HCT116 (cell line): ENCODE measurements around the gene MLPH. TPM values are rescaled to one million over a fixed set of nuclear protein-coding genes. Genes with fewer than 3 reads are reported as not detected.

Source experiments
- ATAC-seq: fragments of 200-7000 bp; cut with Tn5 transposase; 2 replicates; pipeline ENCODE4 v1.9.1; 2020; ENCODE audit warnings: mild to moderate bottlenecking, moderate library complexity
- BruUV-seq: library from RNA; stranded (reverse); fragments of 400-500 nt; replicated peaks from 2 replicates; lab custom pipeline; 2021; lab: Mats Ljungman, UMichigan
- CTCF ChIA-PET: fragments of 300-600 bp; sonication (Branson Sonifier 250); formaldehyde crosslinking; loops from one replicate; lab custom pipeline; 2021; ENCODE audit warnings: antibody characterized with exemption; lab: Charles Lee
- POLR2A ChIA-PET: fragments of 300-600, 350-600 bp; sonication (Branson Sonifier 250); formaldehyde crosslinking; loops from one replicate; lab custom pipeline; 2021; ENCODE audit warnings: antibody characterized with exemption; lab: Charles Lee
- RAD21 ChIA-PET, 2 experiments: fragments of 300-600 bp; sonication (Branson Sonifier 250); formaldehyde crosslinking; loops; one replicate each; lab custom pipeline; 2023; ENCODE audit warnings: low total read pairs in 2 of 2; ENCODE audit not compliant: uncharacterized antibody in 2 of 2, unreplicated experiment in 2 of 2, low non-redundant PET in 1 of 2; lab: Charles Lee
- DNase-seq: peaks from one replicate; pipeline ENCODE4 v3.0.0-alpha.2; 2010; ENCODE audit warnings: low read depth, low spot score
- H2AFZ ChIP-seq: fragments of 200-600 bp; shearing (Covaris generic), sonication (generic); 2 replicates; pipeline ENCODE4 v1.6.1; 2017; ENCODE audit warnings: low read depth, mixed run types, mixed read lengths, antibody characterized with exemption, low read length; ENCODE audit not compliant: poor library complexity, severe bottlenecking
- H3K27ac ChIP-seq: 2 replicates; pipeline ENCODE4 v1.5.1; 2012; ENCODE audit warnings: low read depth, low read length
- H3K27me3 ChIP-seq: fragments of 200-600 bp; sonication (generic); 2 replicates; pipeline ENCODE4 v1.6.1; 2016; ENCODE audit warnings: mixed run types, low read length, mixed read lengths; ENCODE audit not compliant: insufficient read depth
- H3K36me3 ChIP-seq, 2 experiments: fragments of 200-500 bp in 1 of 2; fragments of 200-600 bp in 1 of 2; sonication (Bioruptor generic) in 1 of 2; sonication (generic) in 1 of 2; 2 replicates each; pipeline versions ENCODE4 v1.5.1 to v1.6.1; 2014 to 2016; ENCODE audit warnings: low read length in 2 of 2, inconsistent platforms in 1 of 2, mixed read lengths in 1 of 2, mixed run types in 1 of 2; ENCODE audit not compliant: insufficient read depth in 2 of 2, control insufficient read depth in 1 of 2
- H3K4me1 ChIP-seq, 2 experiments: fragments of 200-600 bp in 1 of 2; sonication (generic) in 1 of 2; 2 replicates each; pipeline versions ENCODE4 v1.5.1 to v1.6.1; 2012 to 2017; ENCODE audit warnings: low read length in 2 of 2, inconsistent platforms in 1 of 2, mild to moderate bottlenecking in 1 of 2, mixed read lengths in 1 of 2, mixed run types in 1 of 2, moderate library complexity in 1 of 2; ENCODE audit not compliant: insufficient read depth in 2 of 2, control insufficient read depth in 1 of 2
- H3K4me2 ChIP-seq: fragments of 200-600 bp; sonication (generic); 2 replicates; pipeline ENCODE4 v1.6.1; 2017; ENCODE audit warnings: mixed run types, low read length, mixed read lengths
- H3K4me3 ChIP-seq, 2 experiments: fragments of 200-600 bp in 1 of 2; sonication (generic) in 1 of 2; replicated peaks in 1 of 2; 2 replicates each; pipeline ENCODE4 v1.5.1; 2011 to 2016; ENCODE audit warnings: low read length in 2 of 2, control low read depth in 1 of 2, low read depth in 1 of 2, mild to moderate bottlenecking in 1 of 2, mixed read lengths in 1 of 2, mixed run types in 1 of 2
- H3K79me2 ChIP-seq: fragments of 200-600 bp; sonication (generic); 2 replicates; pipeline ENCODE4 v1.6.1; 2017; ENCODE audit warnings: mild to moderate bottlenecking, mixed run types, low read length, moderate library complexity, mixed read lengths; ENCODE audit not compliant: insufficient read depth
- H3K9ac ChIP-seq: fragments of 200-600 bp; sonication (generic); 2 replicates; pipeline ENCODE4 v1.6.1; 2016; ENCODE audit warnings: low read length, mixed read lengths
- H3K9me2 ChIP-seq: fragments of 200-600 bp; sonication (generic), shearing (Covaris generic); 2 replicates; pipeline ENCODE4 v1.6.1; 2017; ENCODE audit warnings: mixed run types, mild to moderate bottlenecking, moderate library complexity; ENCODE audit not compliant: insufficient read depth
- H3K9me3 ChIP-seq, 2 experiments: fragments of 200-500 bp in 1 of 2; fragments of 200-600 bp in 1 of 2; sonication (Bioruptor generic) in 1 of 2; sonication (generic) in 1 of 2; 2 replicates each; pipeline ENCODE4 v1.6.1; 2014 to 2017; ENCODE audit warnings: low read length in 2 of 2, mixed read lengths in 2 of 2, inconsistent platforms in 1 of 2, low read depth in 1 of 2, mild to moderate bottlenecking in 1 of 2, mixed run types in 1 of 2, moderate library complexity in 1 of 2; ENCODE audit not compliant: control insufficient read depth in 1 of 2, insufficient read depth in 1 of 2
- H4K20me1 ChIP-seq: fragments of 200-600 bp; sonication (generic), shearing (Covaris generic); 2 replicates; pipeline ENCODE4 v1.6.1; 2017; ENCODE audit warnings: mixed run types, mild to moderate bottlenecking, moderate library complexity; ENCODE audit not compliant: insufficient read depth
- ATF3 ChIP-seq: IDR thresholded peaks from 2 replicates; pipeline ENCODE4 v1.6.1; 2012
- CBX3 ChIP-seq: IDR thresholded peaks from 2 replicates; pipeline ENCODE4 v1.6.1; 2012; ENCODE audit warnings: low read depth
- CEBPB ChIP-seq: IDR thresholded peaks from 2 replicates; pipeline ENCODE4 v1.6.1; 2012; ENCODE audit warnings: low read depth
- CTCF ChIP-seq, 3 experiments: fragments of 200-600 bp in 1 of 3; sonication (generic) in 1 of 3; IDR thresholded peaks in 2 of 3; conservative IDR thresholded peaks in 1 of 3; 2 replicates each; pipeline ENCODE4 v1.5.1; 2012 to 2017; ENCODE audit warnings: low read depth in 2 of 3, low read length in 2 of 3, antibody characterized with exemption in 1 of 3, borderline replicate concordance in 1 of 3, control low read depth in 1 of 3, mild to moderate bottlenecking in 1 of 3, mixed read lengths in 1 of 3, mixed run types in 1 of 3, moderate library complexity in 1 of 3; ENCODE audit not compliant: insufficient read depth in 1 of 3
- ELF1 ChIP-seq: IDR thresholded peaks from 2 replicates; pipeline ENCODE4 v1.6.1; 2012; ENCODE audit warnings: low read depth, borderline replicate concordance
- EZH2phosphoT487 ChIP-seq: fragments of 200-600 bp; IDR thresholded peaks from 2 replicates; pipeline ENCODE4 v1.6.1; 2018; ENCODE audit warnings: antibody characterized with exemption, borderline replicate concordance
- FOSL1 ChIP-seq: IDR thresholded peaks from 2 replicates; pipeline ENCODE4 v1.6.1; 2012; ENCODE audit warnings: low read depth
- MAX ChIP-seq: IDR thresholded peaks from 2 replicates; pipeline ENCODE4 v1.6.1; 2012
- POLR2A ChIP-seq: IDR thresholded peaks from 2 replicates; pipeline ENCODE4 v1.7.0; 2011; ENCODE audit warnings: borderline replicate concordance; ENCODE audit not compliant: insufficient read depth, insufficient read length; ENCODE audit errors: extremely low read depth
- POLR2AphosphoS5 ChIP-seq: IDR thresholded peaks from 2 replicates; pipeline ENCODE4 v1.6.1; 2011; ENCODE audit warnings: mild to moderate bottlenecking, low read depth, low read length, moderate library complexity
- RAD21 ChIP-seq: IDR thresholded peaks from 2 replicates; pipeline ENCODE4 v1.6.1; 2012; ENCODE audit warnings: low read depth, mild to moderate bottlenecking
- REST ChIP-seq: IDR thresholded peaks from 2 replicates; pipeline ENCODE4 v1.6.1; 2012; ENCODE audit warnings: low read depth
- SIN3A ChIP-seq: IDR thresholded peaks from 2 replicates; pipeline ENCODE4 v1.6.1; 2012; ENCODE audit warnings: low read depth
- SP1 ChIP-seq: IDR thresholded peaks from 2 replicates; pipeline ENCODE4 v1.6.1; 2012; ENCODE audit warnings: low read depth
- SRF ChIP-seq: IDR thresholded peaks from 2 replicates; pipeline ENCODE4 v1.6.1; 2012; ENCODE audit warnings: low read depth
- TCF7L2 ChIP-seq: IDR thresholded peaks from 2 replicates; pipeline ENCODE4 v1.7.0; 2011; ENCODE audit warnings: borderline replicate concordance, inconsistent platforms; ENCODE audit not compliant: insufficient read depth, insufficient read length; ENCODE audit errors: extremely low read depth
- YY1 ChIP-seq: IDR thresholded peaks from 2 replicates; pipeline ENCODE4 v1.6.1; 2011; ENCODE audit warnings: low read length, low read depth, moderate library complexity, mild to moderate bottlenecking; ENCODE audit not compliant: insufficient replicate concordance; ENCODE audit errors: extremely low read depth
- ZFX ChIP-seq: fragments of 450-650 bp; IDR thresholded peaks from 2 replicates; pipeline ENCODE4 v1.6.1; 2017
- intact Hi-C: fragments of 100-400 bp; cut with micrococcal nuclease; formaldehyde crosslinking; loops from 2 replicates; pipeline ENCODE4 v1.10.0; 2022
- total RNA-seq: library from RNA; stranded (reverse); gene quantifications from one replicate; pipeline ENCODE4 v1.2.1, GENCODE V29; 2021; ENCODE audit not compliant: unreplicated experiment

Gene MLPH
- total RNA-seq, 1 experiment from 2014 or later = 81.4 TPM

- Histone ChIP-seq H3K9me3 (no peaks in the 10 kb centered on the region), H3K27ac (no peak overlapping the region), H3K9ac (no peak overlapping the region), H4K20me1 (peaks cover 9% of the 10 kb centered on the region; the same call in 1 of the 2 replicates), H3K9me2 (no peaks in the 10 kb centered on the region), H3K4me3 (no peak overlapping the region), H2AFZ (no peak overlapping the region), H3K79me2 (no peaks in the 10 kb centered on the region; the same call in 1 of the 2 replicates), H3K36me3 (peaks cover 16 to 39% of the 10 kb centered on the region in 2 experiments; a peak in 3 of 4 replicates), H3K4me1 (peaks cover 0 to 6% of the 10 kb centered on the region in 2 experiments; a peak in 2 of 4 replicates), H3K4me2 (no peak overlapping the region), H3K27me3 (no peaks in the 10 kb centered on the region)
- CTCF ChIA-PET = no interaction called here
- DNase-seq (no peak), ATAC-seq (no peak)
- RAD21 ChIA-PET = no interaction called here
- intact Hi-C loops = loop anchor here (10.0 kb wide), 1 partner anchor 230 kb away; no protein-coding TSS in a partner anchor
- POLR2A ChIA-PET = no interaction called here
- no TSS peak for BruUV-seq
- TF ChIP-seq SP1 = no peak
- TF ChIP-seq ZFX = no peak
- no peak for TF ChIP-seq CBX3
- TF ChIP-seq POLR2AphosphoS5 = no peak
- no peak for TF ChIP-seq YY1
- TF ChIP-seq MAX = no peak
- TF ChIP-seq POLR2A = no peak
- TF ChIP-seq SRF = no peak
- no peak for TF ChIP-seq RAD21
- no peak for TF ChIP-seq CTCF (IDR thresholded peaks at IDR 0.05 in 2 of 3, conservative IDR thresholded peaks at IDR 0.05 in 1 of 3; ENCODE audit: borderline replicate concordance in 1 of 3, insufficient read depth in 1 of 3, low read depth in 2 of 3, low read length in 2 of 3)
- TF ChIP-seq SIN3A = no peak
- no peak for TF ChIP-seq TCF7L2
- no peak for TF ChIP-seq ATF3
- TF ChIP-seq ELF1 = no peak
- no peak for TF ChIP-seq EZH2phosphoT487
- no peak for TF ChIP-seq CEBPB
- TF ChIP-seq FOSL1 = no peak
- TF ChIP-seq REST = no peak
Measured at GRCh38 chr2:237515166-237515565, 28.1 kb downstream of the MLPH start.
